Fibroblast of pulmonary artery (primary cell): ENCODE measurements around the gene TEPSIN.
A peak's percentile ranks its signal among the peaks of the same experiment; 100 is the strongest.

Experiments used
- DNase-seq: peaks from one replicate; pipeline ENCODE4 v3.0.0-alpha.2; 2010; ENCODE audit warnings: low read depth
- H3K4me3 ChIP-seq: replicated peaks from 2 replicates; pipeline ENCODE4 v1.5.1; 2011; ENCODE audit warnings: low read depth, mild to moderate bottlenecking, control low read depth, low read length, moderate library complexity
- CTCF ChIP-seq: IDR thresholded peaks from 2 replicates; pipeline ENCODE4 v1.5.1; 2011; ENCODE audit warnings: mild to moderate bottlenecking, control low read depth, low read length, inconsistent platforms; ENCODE audit errors: missing control alignments

Gene TEPSIN

GRCh38 chr17:81232616-81233241, 6.1 kb downstream of the TEPSIN start:
- DNase-seq: no peak
- TF ChIP-seq CTCF: no peak
- H3K4me3 ChIP-seq: no peak overlapping the region

- H3K4me3 ChIP-seq: no peak overlapping the region
- TF ChIP-seq CTCF: no peak
- DNase-seq: no peak
Observed at GRCh38 chr17:81231766-81232581, 6.9 kb downstream of the TEPSIN start.

GRCh38 chr17:81231121-81231645, 7.7 kb downstream of the TEPSIN start:
- no peak for TF ChIP-seq CTCF
- no peak overlapping the region for H3K4me3 ChIP-seq
- DNase-seq: no peak

- H3K4me3 ChIP-seq: no peak overlapping the region
- DNase-seq: no peak
- TF ChIP-seq CTCF: peak; percentile 27
Observed at GRCh38 chr17:81230043-81230820, 8.6 kb downstream of the TEPSIN start.

GRCh38 chr17:81229666-81229920, 9.3 kb downstream of the TEPSIN start:
- no peak for TF ChIP-seq CTCF
- H3K4me3 ChIP-seq: no peak overlapping the region
- DNase-seq: no peak

- DNase-seq: no peak
- no peak for TF ChIP-seq CTCF
Observed at GRCh38 chr17:81228834-81229665, 9.8 kb downstream of the TEPSIN start.

More at GRCh38 chr17:81228834-81229665, 9.8 kb downstream of the TEPSIN start:
- H3K4me3 ChIP-seq: no peak overlapping the region
